ENCODE data around the gene ZFAND2A.
"Not testable (repeated sequence)": the region's sequence is repeated elsewhere in the genome, so short reads cannot be mapped to it uniquely, and the experiment has no call there.

Gene ZFAND2A

GRCh38 chr7:1117321-1117928, 42.6 kb downstream of the ZFAND2A start:
- no peak overlapping the region for H3K27ac ChIP-seq
- TF ChIP-seq CTCF (IDR thresholded peaks at IDR 0.05), result no peak
- TF ChIP-seq ZFX (IDR thresholded peaks at IDR 0.05; ENCODE audit: borderline replicate concordance), result no peak

GRCh38 chr7:1116383-1117008, 43.5 kb downstream of the ZFAND2A start:
- not testable (repeated sequence) for H3K27ac ChIP-seq

DNA sequence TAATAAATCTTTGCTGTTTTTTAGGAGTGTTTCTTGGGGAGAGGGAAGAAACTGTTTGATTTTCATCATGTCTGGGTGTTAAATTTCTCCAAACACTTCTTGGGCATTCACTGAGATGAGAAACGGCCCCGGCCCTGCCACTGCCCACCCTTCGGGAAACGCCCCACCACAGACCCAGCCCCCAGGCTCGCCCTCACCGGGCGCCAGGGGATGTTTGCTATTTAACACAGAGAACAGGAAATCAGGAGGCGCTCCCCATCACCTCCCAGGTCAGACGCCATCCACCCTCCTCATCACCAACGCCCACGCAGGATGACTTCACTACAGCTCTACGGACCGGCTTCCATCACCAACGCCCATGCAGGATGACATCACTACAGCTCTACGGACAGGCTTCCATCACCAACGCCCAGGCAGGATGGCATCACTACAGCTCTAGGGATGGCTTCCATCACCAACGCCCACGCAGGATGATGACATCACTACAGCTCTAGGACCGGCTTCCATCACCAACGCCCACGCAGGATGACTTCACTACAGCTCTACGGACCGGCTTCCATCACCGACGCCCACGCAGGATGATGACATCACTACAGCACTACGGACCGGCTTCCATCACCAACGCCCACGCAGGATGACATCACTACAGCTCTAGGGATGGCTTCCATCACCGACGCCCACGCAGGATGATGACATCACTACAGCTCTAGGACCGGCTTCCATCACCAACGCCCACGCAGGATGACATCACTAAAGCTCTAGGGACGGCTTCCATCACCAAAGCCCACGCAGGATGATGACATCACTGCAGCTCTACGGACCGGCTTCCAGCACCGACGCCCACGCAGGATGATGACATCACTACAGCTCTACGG, 44.6 kb downstream of the ZFAND2A start:
- H3K27ac ChIP-seq, result not testable (repeated sequence)

GRCh38 chr7:1114505-1114904, 45.5 kb downstream of the ZFAND2A start:
- H3K27ac ChIP-seq, result no peak overlapping the region

GRCh38 chr7:1114088-1114487, 45.9 kb downstream of the ZFAND2A start:
- TF ChIP-seq CTCF (IDR thresholded peaks at IDR 0.05), result no peak
- TF ChIP-seq ZFX (IDR thresholded peaks at IDR 0.05; ENCODE audit: borderline replicate concordance), result no peak

More at GRCh38 chr7:1114505-1114904, 45.5 kb downstream of the ZFAND2A start:
- TF ChIP-seq CTCF (IDR thresholded peaks at IDR 0.05) (no peak), ZFX (IDR thresholded peaks at IDR 0.05; ENCODE audit: borderline replicate concordance) (no peak)

GRCh38 chr7:1113548-1113885, 46.5 kb downstream of the ZFAND2A start:
- no peak overlapping the region for H3K27ac ChIP-seq
- TF ChIP-seq CTCF (IDR thresholded peaks at IDR 0.05) (no peak), ZFX (IDR thresholded peaks at IDR 0.05; ENCODE audit: borderline replicate concordance) (no peak)

More at GRCh38 chr7:1114088-1114487, 45.9 kb downstream of the ZFAND2A start:
- H3K27ac ChIP-seq, result no peak overlapping the region

DNA sequence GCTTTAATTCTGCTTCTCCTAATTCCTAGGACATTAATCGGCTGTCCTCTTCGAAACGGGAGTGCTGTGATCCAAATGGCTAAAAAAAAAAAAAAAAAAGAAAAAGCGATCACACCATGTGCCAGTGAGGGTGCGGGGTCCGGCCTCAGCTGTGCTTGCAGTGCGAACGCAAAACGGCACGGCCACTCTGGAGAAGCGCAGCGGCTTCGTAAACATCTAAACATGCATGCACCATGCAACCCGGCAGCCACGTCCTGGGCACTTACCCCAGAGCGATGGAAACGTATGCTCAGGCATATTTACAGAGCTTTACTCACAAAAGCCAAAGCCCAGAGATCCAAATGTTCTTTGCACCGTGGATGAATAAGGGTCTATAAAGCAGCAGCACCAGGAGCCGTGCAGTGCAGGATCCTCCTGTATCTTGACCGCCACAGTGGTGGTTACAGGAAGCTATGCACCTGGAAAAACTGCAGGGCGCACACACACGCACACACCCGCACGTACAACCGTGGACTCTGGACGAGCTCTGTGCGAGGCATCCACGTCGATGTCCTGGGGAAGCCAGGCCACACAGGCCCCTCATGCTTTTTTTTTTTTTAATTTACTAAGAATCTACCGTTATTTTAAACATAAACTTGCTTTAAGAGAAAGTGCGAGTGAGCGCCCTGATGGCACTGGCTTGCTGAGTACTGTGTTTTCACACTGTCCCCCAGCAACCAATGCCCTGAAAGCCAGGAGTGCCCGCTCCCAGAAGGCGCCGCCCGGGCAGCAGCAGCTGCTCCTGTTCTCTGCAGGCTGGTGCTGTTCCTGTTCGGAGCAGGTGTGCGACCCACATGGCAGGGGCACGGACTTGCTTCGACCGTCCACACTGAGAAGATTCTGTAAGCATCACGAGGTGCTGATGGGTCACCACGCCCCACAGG, 47.1 kb downstream of the ZFAND2A start:
- H3K27ac ChIP-seq, result no peak overlapping the region
- TF ChIP-seq ZFX (IDR thresholded peaks at IDR 0.05; ENCODE audit: borderline replicate concordance) (no peak), CTCF (IDR thresholded peaks at IDR 0.05) (no peak)

Data from 22Rv1 (cell line).